GM23338 (cell line): ENCODE measurements around the gene PAQR4. TPM values are rescaled to one million over a fixed set of nuclear protein-coding genes. Genes with fewer than 3 reads are reported as not detected.

Source experiments
- ATAC-seq: fragments of 200-7000 bp; cut with Tn5 transposase; 3 replicates; pipeline ENCODE4 v1.9.1; 2020
- DNase-seq: peaks from one replicate; pipeline ENCODE4 v3.0.0-alpha.2; 2015; ENCODE audit warnings: low spot score
- H2AFZ ChIP-seq: fragments of 200-600 bp; sonication (generic); 2 replicates; pipeline ENCODE4 v1.8.0; 2016; ENCODE audit warnings: antibody characterized with exemption, mild to moderate bottlenecking, moderate library complexity
- H3F3A ChIP-seq: fragments of 200-600 bp; sonication (generic); replicated peaks from 2 replicates; pipeline ENCODE4 v1.8.0; 2017; ENCODE audit warnings: antibody characterized with exemption, mixed run types, low read depth
- H3K27ac ChIP-seq: fragments of 200-600 bp; sonication (generic); 2 replicates; pipeline ENCODE4 v1.6.1; 2016; ENCODE audit warnings: low read depth
- H3K27me3 ChIP-seq: fragments of 200-600 bp; sonication (generic); 2 replicates; pipeline ENCODE4 v1.8.0; 2016; ENCODE audit warnings: mild to moderate bottlenecking, mixed run types, moderate library complexity; ENCODE audit not compliant: insufficient read depth
- H3K36me3 ChIP-seq: fragments of 200-600 bp; sonication (generic); 2 replicates; pipeline ENCODE4 v1.8.0; 2016; ENCODE audit warnings: mild to moderate bottlenecking; ENCODE audit not compliant: insufficient read depth
- H3K4me1 ChIP-seq: fragments of 200-600 bp; sonication (generic); 2 replicates; pipeline ENCODE4 v1.8.0; 2016; ENCODE audit warnings: mild to moderate bottlenecking, moderate library complexity; ENCODE audit not compliant: insufficient read depth
- H3K4me2 ChIP-seq: fragments of 200-600 bp; sonication (generic); 2 replicates; pipeline ENCODE4 v1.7.1; 2017; ENCODE audit warnings: mixed run types
- H3K4me3 ChIP-seq: fragments of 200-600 bp; sonication (generic); 2 replicates; pipeline ENCODE4 v1.6.1; 2016; ENCODE audit warnings: mixed run types
- H3K79me2 ChIP-seq: fragments of 200-600 bp; sonication (generic); replicated peaks from 2 replicates; pipeline ENCODE4 v1.8.0; 2017; ENCODE audit warnings: mild to moderate bottlenecking; ENCODE audit not compliant: insufficient read depth
- H3K9me2 ChIP-seq: fragments of 200-600 bp; sonication (generic); 2 replicates; pipeline ENCODE4 v1.8.0; 2017; ENCODE audit not compliant: insufficient read depth
- H4K20me1 ChIP-seq: fragments of 200-600 bp; sonication (generic); replicated peaks from 2 replicates; pipeline ENCODE4 v1.8.0; 2017; ENCODE audit warnings: mild to moderate bottlenecking; ENCODE audit not compliant: insufficient read depth
- H3K27ac Mint-ChIP-seq: 2 replicates; pipeline ENCODE4 v1.8.0; 2020; ENCODE audit warnings: inconsistent platforms, mild to moderate bottlenecking, moderate library complexity, mixed read lengths
- H3K27me3 Mint-ChIP-seq: 3 replicates; pipeline ENCODE4 v1.8.0; 2022; ENCODE audit warnings: low read depth, mild to moderate bottlenecking, moderate library complexity, mixed read lengths, inconsistent platforms; ENCODE audit not compliant: insufficient read depth, poor library complexity
- H3K36me3 Mint-ChIP-seq: 3 replicates; pipeline ENCODE4 v1.8.0; 2021; ENCODE audit warnings: low read depth, mild to moderate bottlenecking, inconsistent platforms, moderate library complexity, mixed read lengths
- H3K4me1 Mint-ChIP-seq: 3 replicates; pipeline ENCODE4 v1.8.0; 2020; ENCODE audit warnings: mild to moderate bottlenecking, inconsistent platforms, mixed read lengths
- H3K4me3 Mint-ChIP-seq: 3 replicates; pipeline ENCODE4 v1.8.0; 2021; ENCODE audit warnings: moderate library complexity, mild to moderate bottlenecking, inconsistent platforms, mixed read lengths
- H3K9me3 Mint-ChIP-seq: 3 replicates; pipeline ENCODE4 v1.8.0; 2020; ENCODE audit warnings: moderate library complexity, mild to moderate bottlenecking, inconsistent platforms, mixed read lengths
- EZH2 ChIP-seq: fragments of 200-600 bp; sonication (generic); IDR thresholded peaks from one replicate; pipeline ENCODE4 v1.8.0; 2017; ENCODE audit warnings: antibody characterized with exemption, mild to moderate bottlenecking, low read depth; ENCODE audit not compliant: unreplicated experiment
- EZH2phosphoT487 ChIP-seq: fragments of 200-600 bp; sonication (generic); IDR thresholded peaks from one replicate; pipeline ENCODE4 v1.8.1; 2018; ENCODE audit warnings: antibody characterized with exemption; ENCODE audit not compliant: unreplicated experiment
- JUNB ChIP-seq: IDR thresholded peaks from one replicate; pipeline ENCODE4 v1.6.1; 2016; ENCODE audit warnings: antibody characterized with exemption; ENCODE audit not compliant: unreplicated experiment
- NANOG ChIP-seq: IDR thresholded peaks from 2 replicates; pipeline ENCODE4 v1.6.1; 2016; ENCODE audit warnings: antibody characterized with exemption, borderline replicate concordance
- POLR2AphosphoS5 ChIP-seq: IDR thresholded peaks from 2 replicates; pipeline ENCODE4 v1.6.1; 2016; ENCODE audit warnings: antibody characterized with exemption, low read depth
- REST ChIP-seq: IDR thresholded peaks from one replicate; pipeline ENCODE4 v1.6.1; 2018; ENCODE audit warnings: antibody characterized with exemption; ENCODE audit not compliant: unreplicated experiment
- ZNF114 ChIP-seq: fragments of 250-450 bp; sonication (Bioruptor Pico); IDR thresholded peaks from 2 replicates; pipeline ENCODE4 v1.5.0; 2020; ENCODE audit warnings: mild to moderate bottlenecking, moderate library complexity
- ZNF331 ChIP-seq: fragments of 250-450 bp; sonication (Bioruptor Pico); IDR thresholded peaks from 2 replicates; pipeline ENCODE4 v1.5.0; 2020; ENCODE audit warnings: low read depth, mild to moderate bottlenecking, moderate library complexity
- polyA plus RNA-seq: library from polyadenylated mRNA; unstranded; fragments of >200 nt; fragmentation: Nextera tagmentation; extraction: Ambion mirVana; gene quantifications from 2 replicates; pipeline ENCODE4 v1.2.1, GENCODE V29; 2016
- total RNA-seq: library from RNA; depleted of rRNA; stranded (reverse); fragments of >200 nt; shearing (Covaris generic); gene quantifications from 2 replicates; pipeline ENCODE4 v1.2.3, GENCODE V29; 2014
- TF ChIP-seq, protein P1 (sequence below): IDR thresholded peaks from 2 replicates; pipeline ENCODE4 v1.6.1; 2016; ENCODE audit warnings: antibody characterized with exemption

PAQR4 gene
- total and polyA plus RNA-seq, 2 experiments from 2014 or later: 7.0 to 29.3 TPM

DNA sequence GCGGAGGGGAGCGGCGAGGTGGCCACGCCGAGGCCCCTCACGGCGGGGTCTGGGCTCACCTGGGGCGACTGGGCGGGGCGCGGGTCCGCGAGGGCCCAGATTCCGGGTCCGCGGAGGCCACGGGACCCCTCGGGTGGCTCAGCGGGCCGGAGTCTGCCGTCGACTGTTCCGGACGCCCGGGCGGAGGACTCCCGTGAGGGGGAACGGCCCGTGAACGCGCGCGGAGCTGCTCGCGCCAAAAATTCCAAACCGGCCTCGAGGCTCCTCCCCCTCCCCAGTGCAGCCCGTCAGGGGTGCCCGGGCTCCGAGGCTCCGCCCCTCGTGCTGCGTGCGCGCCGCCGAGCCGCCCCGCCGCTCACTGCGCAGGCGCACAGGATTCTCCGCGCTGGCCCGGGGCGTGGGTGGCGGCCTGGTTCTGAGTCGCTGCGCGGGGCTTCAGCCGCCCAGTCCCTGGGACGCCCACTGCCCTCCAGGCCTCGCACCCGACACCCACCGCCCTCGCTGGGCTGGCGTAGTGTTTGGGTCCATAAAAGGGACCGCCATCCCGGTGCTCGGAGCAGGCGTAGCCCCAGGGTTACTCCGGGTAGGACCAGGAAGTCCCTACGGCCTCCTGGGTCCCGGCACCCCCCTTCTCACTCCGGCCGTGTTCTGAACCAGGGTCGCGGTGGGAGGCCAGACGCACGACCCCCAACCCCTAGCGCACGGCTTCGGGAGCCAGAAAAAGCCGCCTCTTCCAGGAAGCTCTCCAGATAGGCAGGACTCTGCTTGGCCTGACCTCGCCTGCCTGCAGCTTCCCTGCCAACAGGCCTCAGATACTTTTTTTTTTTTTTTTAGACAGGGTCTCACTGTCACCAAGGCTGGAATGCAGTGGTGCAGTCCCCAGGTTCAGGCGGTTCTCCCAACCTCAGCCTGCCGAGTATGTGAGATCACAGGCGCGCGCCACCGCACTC lies 11.4 kb downstream of the PAQR4 start, which contains the start of gene PKMYT1 (continued):
- TF ChIP-seq NANOG (no peak), POLR2AphosphoS5 (peak; percentile 90), ZNF331 (CRISPR knock-in tag) (no peak), EZH2 (no peak)

DNA sequence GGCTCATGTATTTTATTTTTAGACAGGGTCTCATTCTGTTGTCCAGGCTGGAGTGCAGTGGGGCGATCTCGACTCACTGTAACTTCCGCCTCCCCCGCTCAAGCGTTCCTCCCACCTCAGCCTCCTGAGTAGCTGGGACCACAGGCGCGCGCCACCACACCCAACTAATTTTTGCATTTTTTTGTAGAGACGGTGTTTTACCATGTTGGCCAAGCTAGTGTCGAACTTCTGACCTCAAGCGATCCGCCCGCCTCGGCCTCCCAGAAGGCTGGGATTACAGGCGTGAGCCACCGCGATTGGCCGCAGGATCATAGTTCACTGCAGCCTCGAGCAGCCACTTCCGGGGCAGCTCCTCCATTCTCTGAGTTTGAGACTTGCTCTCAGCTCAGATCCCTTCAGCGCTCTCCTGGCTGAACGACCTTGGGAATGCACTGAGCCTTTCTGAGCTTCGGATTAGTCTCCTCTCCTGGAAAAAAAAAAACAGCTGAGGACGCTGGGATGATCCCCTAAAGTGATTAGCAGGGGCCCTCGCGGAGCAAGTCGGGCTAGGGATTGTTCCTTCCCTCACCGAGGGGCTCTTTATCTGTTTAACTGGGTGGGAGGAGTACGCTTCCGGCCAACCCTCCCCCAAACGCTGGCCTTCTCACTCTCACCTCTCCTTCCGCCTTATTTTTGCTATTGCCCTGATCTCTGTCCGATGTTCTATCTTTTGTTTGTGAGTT lies 12.2 kb downstream of the PAQR4 start:
- H3K27ac Mint-ChIP-seq: peak overlapping the region; percentile 84
- H3K27ac ChIP-seq: peak overlapping the region; percentile 96
- H2AFZ ChIP-seq: no peak overlapping the region
- peaks cover 17% of the 10 kb centered on the region for H3K27me3 Mint-ChIP-seq
- 0 out of 2 replicates have a peak, but pooled peaks cover 3% of the 10 kb centered on the region for H3K36me3 ChIP-seq
- H4K20me1 ChIP-seq: peaks cover 8% of the 10 kb centered on the region; the same call in 1 of the 2 replicates
- peaks cover 14% of the 10 kb centered on the region for H3K79me2 ChIP-seq
- ATAC-seq: peak; percentile 15
- peak; percentile 60 for DNase-seq
- no peaks in the 10 kb centered on the region for H3K27me3 ChIP-seq
- peaks cover 22% of the 10 kb centered on the region for H3K4me1 Mint-ChIP-seq
- H3K4me1 ChIP-seq: peaks cover 22% of the 10 kb centered on the region
- no peaks in the 10 kb centered on the region for H3K9me2 ChIP-seq
- peak overlapping the region; percentile 86 for H3K4me3 ChIP-seq
- H3K36me3 Mint-ChIP-seq: peaks cover 15% of the 10 kb centered on the region
- peak overlapping the region; percentile 92 for H3K4me2 ChIP-seq
- peaks cover 2% of the 10 kb centered on the region; the same call in 2 of the 3 replicates for H3K9me3 Mint-ChIP-seq
- H3K4me3 Mint-ChIP-seq: peak overlapping the region; percentile 85
- peaks cover 19% of the 10 kb centered on the region for H3F3A ChIP-seq
- TF ChIP-seq NANOG (no peak), REST (no peak), EZH2phosphoT487 (no peak), JUNB (no peak)

DNA sequence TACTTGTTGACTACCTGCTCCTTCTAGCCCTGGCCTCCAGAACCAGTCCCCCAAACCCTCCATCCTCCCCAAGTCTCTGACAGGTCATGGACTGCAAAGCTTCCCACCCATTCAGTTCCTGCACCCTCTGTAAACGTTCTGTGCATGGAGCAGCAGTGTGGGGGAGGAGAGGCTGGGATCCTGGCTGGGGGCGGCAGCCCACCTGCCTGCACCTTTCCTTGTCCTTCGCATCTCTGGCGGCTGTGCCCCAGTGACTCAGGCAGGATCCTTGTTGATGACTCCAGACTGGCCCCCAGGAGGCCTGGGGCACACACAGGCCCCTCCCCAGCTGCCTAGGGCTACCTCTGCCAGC lies 12.7 kb downstream of the PAQR4 start:
- peaks cover 14% of the 10 kb centered on the region for H3K36me3 Mint-ChIP-seq
- peaks cover 17% of the 10 kb centered on the region for H3K27me3 Mint-ChIP-seq
- H3K36me3 ChIP-seq: 0 out of 2 replicates have a peak, but pooled peaks cover 3% of the 10 kb centered on the region
- peak overlapping the region; percentile 92 for H3K4me2 ChIP-seq
- H3K4me3 Mint-ChIP-seq: peak overlapping the region; percentile 85
- peaks cover 22% of the 10 kb centered on the region for H3K4me1 ChIP-seq
- peak; percentile 9 for ATAC-seq
- peaks cover 22% of the 10 kb centered on the region for H3K4me1 Mint-ChIP-seq
- H3F3A ChIP-seq: peaks cover 19% of the 10 kb centered on the region
- no peak overlapping the region for H2AFZ ChIP-seq
- H3K27ac ChIP-seq: peak overlapping the region; percentile 96
- H3K4me3 ChIP-seq: peak overlapping the region; percentile 86; the same call in 1 of the 2 replicates
- H3K9me2 ChIP-seq: no peaks in the 10 kb centered on the region
- peaks cover 8% of the 10 kb centered on the region; the same call in 1 of the 2 replicates for H4K20me1 ChIP-seq
- peaks cover 2% of the 10 kb centered on the region; the same call in 2 of the 3 replicates for H3K9me3 Mint-ChIP-seq
- peaks cover 14% of the 10 kb centered on the region for H3K79me2 ChIP-seq
- peak overlapping the region; percentile 84 for H3K27ac Mint-ChIP-seq
- DNase-seq: no peak
- no peaks in the 10 kb centered on the region for H3K27me3 ChIP-seq
- TF ChIP-seq ZNF114 (no peak), REST (no peak), POLR2AphosphoS5 (no peak), EZH2 (no peak), JUNB (no peak), NANOG (no peak), ZNF331 (CRISPR knock-in tag) (no peak)
- TF ChIP-seq, protein P1, sequence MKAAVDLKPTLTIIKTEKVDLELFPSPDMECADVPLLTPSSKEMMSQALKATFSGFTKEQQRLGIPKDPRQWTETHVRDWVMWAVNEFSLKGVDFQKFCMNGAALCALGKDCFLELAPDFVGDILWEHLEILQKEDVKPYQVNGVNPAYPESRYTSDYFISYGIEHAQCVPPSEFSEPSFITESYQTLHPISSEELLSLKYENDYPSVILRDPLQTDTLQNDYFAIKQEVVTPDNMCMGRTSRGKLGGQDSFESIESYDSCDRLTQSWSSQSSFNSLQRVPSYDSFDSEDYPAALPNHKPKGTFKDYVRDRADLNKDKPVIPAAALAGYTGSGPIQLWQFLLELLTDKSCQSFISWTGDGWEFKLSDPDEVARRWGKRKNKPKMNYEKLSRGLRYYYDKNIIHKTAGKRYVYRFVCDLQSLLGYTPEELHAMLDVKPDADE: no peak
